Measurements from ENCODE around the gene OR4D2. TPM values are rescaled to one million over a fixed set of nuclear protein-coding genes. Genes with fewer than 3 reads are reported as not detected.

Gene OR4D2
- polyA plus RNA-seq, 1 donor (not counting 4 experiments of a cell fraction or from before 2014, with no cell fraction given) = not detected

- no peak for FAIRE-seq
- dilution Hi-C loops (cut with MboI; ENCODE audit: extremely low pct_ligation_motif_present, low sequenced_read_pairs) = no loop called here
Observed at GRCh38 chr17:58181796-58182195, 15.0 kb downstream of the OR4D2 start.

GRCh38 chr17:58183514-58183913 is 16.7 kb downstream of the OR4D2 start:
- no peak for TF ChIP-seq EZH2 (IDR thresholded peaks at IDR 0.05; ENCODE audit: low read length)
- TF ChIP-seq CTCF (optimal IDR thresholded peaks at IDR 0.05 in 1 of 3, IDR thresholded peaks at IDR 0.05 in 1 of 3, conservative IDR thresholded peaks at IDR 0.05 in 1 of 3; ENCODE audit: extremely low read depth in 1 of 3, insufficient read depth in 2 of 3, low read length in 3 of 3) = no peak
- H4K20me1 ChIP-seq (ENCODE audit: control insufficient read depth, extremely low read depth, insufficient read depth, low read length) = no peaks in the 10 kb centered on the region
- no peak overlapping the region for H3K4me3 ChIP-seq (ENCODE audit: control insufficient read depth in 2 of 3, extremely low read depth in 1 of 3, insufficient read depth in 2 of 3, low read depth in 1 of 3, low read length in 3 of 3)
- no peak overlapping the region for H3K9ac ChIP-seq (ENCODE audit: control insufficient read depth, extremely low read depth, insufficient read depth, low read length)
- H3K4me1 ChIP-seq (ENCODE audit: control insufficient read depth, extremely low read depth, insufficient read depth, low read length) = peaks cover 6% of the 10 kb centered on the region
- no peak overlapping the region for H3K4me2 ChIP-seq (ENCODE audit: control insufficient read depth, extremely low read depth, insufficient read depth, low read depth, low read length)
- dilution Hi-C loops (cut with MboI; ENCODE audit: extremely low pct_ligation_motif_present, low sequenced_read_pairs) = no loop called here
- no peaks in the 10 kb centered on the region for H3K9me1 ChIP-seq (ENCODE audit: control insufficient read depth, extremely low read depth, insufficient read depth, low read length)
- H3K9me3 ChIP-seq (ENCODE audit: control insufficient read depth, low read depth, low read length) = no peaks in the 10 kb centered on the region
- H2AFZ ChIP-seq (ENCODE audit: control insufficient read depth, low read length) = no peak overlapping the region
- FAIRE-seq (no peak), DNase-seq (ENCODE audit: low read depth, low spot score) (no peak)
- peaks cover 8% of the 10 kb centered on the region for H3K27me3 ChIP-seq (ENCODE audit: control insufficient read depth, extremely low read depth, insufficient read depth, low read length)
- no peak overlapping the region for H3K27ac ChIP-seq (ENCODE audit: control insufficient read depth, insufficient read depth, low read length)
- no peaks in the 10 kb centered on the region for H3K79me2 ChIP-seq (ENCODE audit: control insufficient read depth, insufficient read depth, low read length)
- no peaks in the 10 kb centered on the region for H3K36me3 ChIP-seq (ENCODE audit: control insufficient read depth in 2 of 2, extremely low read depth in 1 of 2, insufficient read depth in 2 of 2, low read length in 2 of 2)

More at GRCh38 chr17:58181796-58182195, 15.0 kb downstream of the OR4D2 start:
- no peak for TF ChIP-seq EZH2 (IDR thresholded peaks at IDR 0.05; ENCODE audit: low read length)
- TF ChIP-seq CTCF (optimal IDR thresholded peaks at IDR 0.05 in 1 of 3, IDR thresholded peaks at IDR 0.05 in 1 of 3, conservative IDR thresholded peaks at IDR 0.05 in 1 of 3; ENCODE audit: extremely low read depth in 1 of 3, insufficient read depth in 2 of 3, low read length in 3 of 3) = no peak
- Histone ChIP-seq H3K9me3 (ENCODE audit: control insufficient read depth, low read depth, low read length) (no peaks in the 10 kb centered on the region), H3K79me2 (ENCODE audit: control insufficient read depth, insufficient read depth, low read length) (no peaks in the 10 kb centered on the region), H3K4me2 (ENCODE audit: control insufficient read depth, extremely low read depth, insufficient read depth, low read depth, low read length) (no peak overlapping the region), H2AFZ (ENCODE audit: control insufficient read depth, low read length) (no peak overlapping the region), H3K9me1 (ENCODE audit: control insufficient read depth, extremely low read depth, insufficient read depth, low read length) (no peaks in the 10 kb centered on the region), H3K9ac (ENCODE audit: control insufficient read depth, extremely low read depth, insufficient read depth, low read length) (no peak overlapping the region), H3K27me3 (ENCODE audit: control insufficient read depth, extremely low read depth, insufficient read depth, low read length) (peaks cover 4% of the 10 kb centered on the region), H4K20me1 (ENCODE audit: control insufficient read depth, extremely low read depth, insufficient read depth, low read length) (no peaks in the 10 kb centered on the region), H3K4me3 (ENCODE audit: control insufficient read depth in 2 of 3, extremely low read depth in 1 of 3, insufficient read depth in 2 of 3, low read depth in 1 of 3, low read length in 3 of 3) (no peak overlapping the region), H3K27ac (ENCODE audit: control insufficient read depth, insufficient read depth, low read length) (no peak overlapping the region), H3K4me1 (ENCODE audit: control insufficient read depth, extremely low read depth, insufficient read depth, low read length) (peaks cover 6% of the 10 kb centered on the region), H3K36me3 (ENCODE audit: control insufficient read depth in 2 of 2, extremely low read depth in 1 of 2, insufficient read depth in 2 of 2, low read length in 2 of 2) (no peaks in the 10 kb centered on the region)
- no peak for DNase-seq (ENCODE audit: low read depth, low spot score)

Data from keratinocyte (primary cell).